Neural crest cell (in vitro differentiated cells): ENCODE measurements around the gene LSM12. TPM values are rescaled to one million over a fixed set of nuclear protein-coding genes. Genes with fewer than 3 reads are reported as not detected.
"Not testable (repeated sequence)": the region's sequence is repeated elsewhere in the genome, so short reads cannot be mapped to it uniquely, and the experiment has no call there.

Source experiments
- DNase-seq: peaks from one replicate; pipeline ENCODE4 v3.0.0; 2021; ENCODE audit warnings: low read depth, mixed read lengths, low spot score
- H3K27ac Mint-ChIP-seq: one replicate; pipeline ENCODE4 v1.8.0; 2021; ENCODE audit warnings: mild to moderate bottlenecking, mixed read lengths; ENCODE audit not compliant: unreplicated experiment
- H3K27me3 Mint-ChIP-seq: 2 replicates; pipeline ENCODE4 v1.8.0; 2021; ENCODE audit warnings: low read depth, mild to moderate bottlenecking, mixed read lengths
- H3K36me3 Mint-ChIP-seq: 2 replicates; pipeline ENCODE4 v1.8.0; 2021; ENCODE audit warnings: low read depth, mild to moderate bottlenecking, mixed read lengths
- H3K4me1 Mint-ChIP-seq: 2 replicates; pipeline ENCODE4 v1.8.0; 2021; ENCODE audit warnings: mixed read lengths
- H3K4me3 Mint-ChIP-seq: one replicate; pipeline ENCODE4 v1.8.0; 2021; ENCODE audit warnings: mild to moderate bottlenecking, mixed read lengths
- H3K9me3 Mint-ChIP-seq: 2 replicates; pipeline ENCODE4 v1.8.0; 2021; ENCODE audit warnings: mixed read lengths
- total RNA-seq: library from RNA; stranded (reverse); gene quantifications from 2 replicates; pipeline ENCODE4 v1.2.1, GENCODE V29; 2021
- TF ChIP-seq, protein P1 (sequence below): fragments of 200-600 bp; sonication (generic); conservative IDR thresholded peaks from 2 replicates; pipeline ENCODE4 v1.5.0; 2021; ENCODE audit warnings: antibody characterized with exemption, mild to moderate bottlenecking

Gene LSM12
- total RNA-seq, 1 donor from 2014 or later: 60.9 TPM

- no peak for DNase-seq
- H3K4me1 Mint-ChIP-seq: no peaks in the 10 kb centered on the region
- H3K27ac Mint-ChIP-seq: no peak overlapping the region
- no peaks in the 10 kb centered on the region for H3K9me3 Mint-ChIP-seq
- TF ChIP-seq, protein P1, sequence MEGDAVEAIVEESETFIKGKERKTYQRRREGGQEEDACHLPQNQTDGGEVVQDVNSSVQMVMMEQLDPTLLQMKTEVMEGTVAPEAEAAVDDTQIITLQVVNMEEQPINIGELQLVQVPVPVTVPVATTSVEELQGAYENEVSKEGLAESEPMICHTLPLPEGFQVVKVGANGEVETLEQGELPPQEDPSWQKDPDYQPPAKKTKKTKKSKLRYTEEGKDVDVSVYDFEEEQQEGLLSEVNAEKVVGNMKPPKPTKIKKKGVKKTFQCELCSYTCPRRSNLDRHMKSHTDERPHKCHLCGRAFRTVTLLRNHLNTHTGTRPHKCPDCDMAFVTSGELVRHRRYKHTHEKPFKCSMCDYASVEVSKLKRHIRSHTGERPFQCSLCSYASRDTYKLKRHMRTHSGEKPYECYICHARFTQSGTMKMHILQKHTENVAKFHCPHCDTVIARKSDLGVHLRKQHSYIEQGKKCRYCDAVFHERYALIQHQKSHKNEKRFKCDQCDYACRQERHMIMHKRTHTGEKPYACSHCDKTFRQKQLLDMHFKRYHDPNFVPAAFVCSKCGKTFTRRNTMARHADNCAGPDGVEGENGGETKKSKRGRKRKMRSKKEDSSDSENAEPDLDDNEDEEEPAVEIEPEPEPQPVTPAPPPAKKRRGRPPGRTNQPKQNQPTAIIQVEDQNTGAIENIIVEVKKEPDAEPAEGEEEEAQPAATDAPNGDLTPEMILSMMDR: no peak
- H3K36me3 Mint-ChIP-seq: no peaks in the 10 kb centered on the region
- H3K27me3 Mint-ChIP-seq: peaks cover 69% of the 10 kb centered on the region
- no peak overlapping the region for H3K4me3 Mint-ChIP-seq
These were observed 67.4 kb downstream of the LSM12 start for GRCh38 chr17:43999024-43999423.

DNA sequence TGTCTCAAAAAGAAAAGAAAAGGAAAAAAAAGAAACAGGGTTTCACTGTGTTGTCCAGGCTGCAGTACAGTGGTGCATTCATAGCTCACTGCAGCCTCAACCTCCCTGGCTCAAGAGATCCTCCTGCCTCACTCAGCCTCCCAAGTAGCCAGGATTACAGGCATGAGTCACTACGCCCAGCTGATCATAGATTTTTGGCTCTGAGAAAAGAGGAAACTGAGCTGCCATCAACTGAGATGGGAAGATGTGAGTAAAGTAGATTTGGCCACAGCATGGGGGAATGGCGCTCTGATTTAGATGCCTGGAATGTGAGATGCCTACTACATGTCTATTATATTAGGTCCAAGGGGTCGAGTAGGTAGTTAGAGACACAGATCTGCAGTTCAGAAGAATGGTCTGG lies 67.9 kb downstream of the LSM12 start:
- TF ChIP-seq, protein P1: no peak
- no peaks in the 10 kb centered on the region for H3K36me3 Mint-ChIP-seq
- H3K4me3 Mint-ChIP-seq: no peak overlapping the region
- H3K27ac Mint-ChIP-seq: no peak overlapping the region
- no peaks in the 10 kb centered on the region for H3K9me3 Mint-ChIP-seq
- DNase-seq: no peak
- H3K27me3 Mint-ChIP-seq: peaks cover 64% of the 10 kb centered on the region
- no peaks in the 10 kb centered on the region for H3K4me1 Mint-ChIP-seq

DNA sequence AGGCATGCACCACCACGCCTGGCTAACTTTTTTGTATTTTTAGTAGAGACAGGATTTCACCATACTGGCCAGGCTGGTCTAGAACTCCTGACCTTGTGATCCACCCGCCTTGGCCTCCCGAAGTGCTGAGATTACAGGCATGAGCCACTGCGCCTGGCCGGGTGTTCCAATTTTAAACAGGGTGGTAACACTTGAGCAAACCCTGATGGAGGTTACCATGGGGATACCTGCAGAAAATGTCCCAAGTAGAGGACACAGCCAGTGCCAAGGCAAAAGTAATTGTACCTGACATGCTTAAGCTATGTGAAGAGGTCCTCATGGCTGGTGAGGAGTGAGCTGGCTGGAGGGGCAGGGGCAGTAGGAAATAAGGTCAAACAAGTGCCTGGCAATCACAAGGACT lies 69.3 kb downstream of the LSM12 start:
- H3K9me3 Mint-ChIP-seq, DNase-seq, H3K36me3 Mint-ChIP-seq, H3K4me1 Mint-ChIP-seq, H3K4me3 Mint-ChIP-seq, H3K27ac Mint-ChIP-seq: not testable (repeated sequence)
- H3K27me3 Mint-ChIP-seq: peaks cover 56% of the 10 kb centered on the region

- H3K4me1 Mint-ChIP-seq: no peaks in the 10 kb centered on the region
- TF ChIP-seq, protein P1: no peak
- DNase-seq: no peak
- H3K27me3 Mint-ChIP-seq: peaks cover 38% of the 10 kb centered on the region
- no peak overlapping the region for H3K27ac Mint-ChIP-seq
- H3K9me3 Mint-ChIP-seq: no peaks in the 10 kb centered on the region
- no peak overlapping the region for H3K4me3 Mint-ChIP-seq
- H3K36me3 Mint-ChIP-seq: no peaks in the 10 kb centered on the region
These were observed 71.4 kb downstream of the LSM12 start for GRCh38 chr17:43995150-43995471.

DNA sequence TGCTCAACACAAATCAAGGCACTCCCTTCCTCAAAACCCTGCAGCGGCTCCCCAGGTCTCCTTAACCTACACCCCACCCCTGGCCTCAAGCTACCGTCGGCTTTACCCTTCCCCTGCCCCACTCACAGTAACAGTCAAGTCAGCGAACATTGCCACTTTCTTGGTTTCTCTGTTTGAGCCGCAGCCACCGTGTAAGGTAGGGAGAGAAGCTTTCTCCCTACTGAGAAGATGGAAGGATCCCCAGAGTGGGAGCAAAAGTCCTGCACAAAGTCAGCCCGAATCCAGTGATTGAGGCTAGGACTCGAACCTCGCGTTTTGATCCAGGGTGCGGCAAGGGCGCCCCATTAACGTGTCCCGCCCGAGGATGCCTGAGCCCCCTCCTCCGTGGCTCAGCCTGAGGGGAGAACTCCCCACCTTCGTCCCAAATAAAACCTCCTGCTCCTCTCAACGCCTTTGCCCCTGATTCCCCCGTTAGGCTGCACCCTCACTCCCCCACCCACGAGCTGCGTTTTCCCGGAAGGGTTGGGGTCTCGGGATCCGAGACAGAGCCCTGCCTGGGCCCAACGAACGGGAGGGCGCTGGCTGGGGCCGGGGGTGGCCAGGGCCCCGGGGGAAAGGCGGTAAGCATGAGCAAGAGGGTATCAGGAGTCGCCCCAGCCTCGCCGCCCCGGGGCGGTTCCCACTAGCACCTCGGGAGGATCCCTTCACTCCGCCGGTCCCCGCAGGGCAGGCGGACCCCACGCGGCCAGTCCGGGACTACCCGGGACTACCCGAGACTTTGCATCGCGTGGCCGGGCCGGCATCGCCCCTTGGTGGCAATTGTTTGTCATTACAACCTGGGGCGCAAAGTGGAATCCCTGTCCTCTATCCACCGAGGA lies 72.0 kb downstream of the LSM12 start:
- Mint-ChIP-seq H3K4me3 (no peak overlapping the region), H3K36me3 (no peaks in the 10 kb centered on the region), H3K27me3 (peaks cover 32% of the 10 kb centered on the region), H3K27ac (no peak overlapping the region), H3K9me3 (no peaks in the 10 kb centered on the region), H3K4me1 (no peaks in the 10 kb centered on the region)
- peak; percentile 79 for DNase-seq
- TF ChIP-seq, protein P1: peak; percentile 89

DNA sequence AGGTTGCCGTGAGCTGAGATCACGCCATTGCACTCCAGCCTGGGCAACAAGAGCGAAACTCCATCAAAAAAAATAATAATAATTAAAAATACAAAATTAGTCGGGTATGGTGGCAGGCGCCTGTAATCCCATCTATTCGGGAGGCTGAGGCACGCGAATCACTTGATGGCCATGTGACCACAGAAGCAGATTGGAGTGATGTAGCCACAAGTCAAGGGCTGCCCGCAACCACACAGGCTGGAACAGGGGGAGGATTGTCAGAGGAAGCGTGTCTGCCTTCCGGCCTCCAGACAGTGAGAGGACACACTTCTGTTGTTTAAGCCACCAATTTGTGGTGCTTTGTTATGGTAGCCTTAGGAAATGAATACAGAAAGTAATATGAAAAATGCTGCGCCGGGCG lies 73.8 kb downstream of the LSM12 start:
- no peak for DNase-seq
- TF ChIP-seq, protein P1: no peak
- Mint-ChIP-seq H3K4me3 (no peak overlapping the region), H3K27ac (no peak overlapping the region), H3K9me3 (no peaks in the 10 kb centered on the region), H3K36me3 (no peaks in the 10 kb centered on the region), H3K27me3 (peaks cover 32% of the 10 kb centered on the region), H3K4me1 (no peaks in the 10 kb centered on the region)
